Epithelial cell of proximal tubule (primary cell): ENCODE data around the gene IFT80. TPM values are rescaled to one million over a fixed set of nuclear protein-coding genes. Genes with fewer than 3 reads are reported as not detected.
"Not testable (repeated sequence)": the region's sequence is repeated elsewhere in the genome, so short reads cannot be mapped to it uniquely, and the experiment has no call there.

Source experiments
- DNase-seq: peaks from one replicate; pipeline ENCODE4 v3.0.0-alpha.2; 2011; ENCODE audit warnings: low read depth
- H3K4me3 ChIP-seq: 2 replicates; pipeline ENCODE4 v1.5.1; 2011; ENCODE audit warnings: low read depth, mild to moderate bottlenecking, low read length
- CTCF ChIP-seq: conservative IDR thresholded peaks from 2 replicates; pipeline ENCODE4 v1.5.1; 2012; ENCODE audit warnings: low read depth, mild to moderate bottlenecking, low read length
- total RNA-seq: library from RNA; depleted of rRNA; stranded (reverse); fragments of >200 nt; gene quantifications from 2 replicates; pipeline ENCODE4 v1.2.3, GENCODE V29; 2015

IFT80 gene
- total RNA-seq, 1 donor from 2014 or later: 25.7 TPM

GRCh38 chr3:160245261-160245800 lies 153.7 kb downstream of the IFT80 start:
- no peak overlapping the region for H3K4me3 ChIP-seq
- no peak for TF ChIP-seq CTCF
- DNase-seq: no peak

- DNase-seq: not testable (repeated sequence)
These were observed 158.3 kb downstream of the IFT80 start for GRCh38 chr3:160240719-160241118.

GRCh38 chr3:160232014-160232413 lies 167.0 kb downstream of the IFT80 start:
- no peak overlapping the region for H3K4me3 ChIP-seq
- no peak for DNase-seq
- no peak for TF ChIP-seq CTCF

More at GRCh38 chr3:160240719-160241118, 158.3 kb downstream of the IFT80 start:
- H3K4me3 ChIP-seq: not testable (repeated sequence)

- DNase-seq: no peak
- H3K4me3 ChIP-seq: no peak overlapping the region
- TF ChIP-seq CTCF: no peak
These were observed 171.6 kb downstream of the IFT80 start for GRCh38 chr3:160227419-160227818.

- no peak for TF ChIP-seq CTCF
- H3K4me3 ChIP-seq: peak overlapping the region; percentile 51
- DNase-seq: no peak
These were observed 172.8 kb downstream of the IFT80 start for GRCh38 chr3:160226026-160226907.

- no peak for TF ChIP-seq CTCF
- DNase-seq: no peak
- H3K4me3 ChIP-seq: peak within 1 kb of the TSS; percentile 51
These were observed 173.6 kb downstream of the IFT80 start, which contains the start of gene C3orf80 for GRCh38 chr3:160225176-160226025. Gene C3orf80, plus strand, starts transcription at chr3:160225422. Its CDS starts 214 bp downstream, at chr3:160225636.

- no peak for DNase-seq
- peak overlapping the region; percentile 51 for H3K4me3 ChIP-seq
- TF ChIP-seq CTCF: no peak
These were observed 174.2 kb downstream of the IFT80 start for GRCh38 chr3:160224811-160225175.
